CD1c-positive myeloid dendritic cell (primary cell): ENCODE results near the gene MECP2.

Source experiments
- DNase-seq: peaks from one replicate; pipeline ENCODE4 v3.0.0-alpha.2; 2016; ENCODE audit errors: extremely low spot score

The MECP2 gene

DNA sequence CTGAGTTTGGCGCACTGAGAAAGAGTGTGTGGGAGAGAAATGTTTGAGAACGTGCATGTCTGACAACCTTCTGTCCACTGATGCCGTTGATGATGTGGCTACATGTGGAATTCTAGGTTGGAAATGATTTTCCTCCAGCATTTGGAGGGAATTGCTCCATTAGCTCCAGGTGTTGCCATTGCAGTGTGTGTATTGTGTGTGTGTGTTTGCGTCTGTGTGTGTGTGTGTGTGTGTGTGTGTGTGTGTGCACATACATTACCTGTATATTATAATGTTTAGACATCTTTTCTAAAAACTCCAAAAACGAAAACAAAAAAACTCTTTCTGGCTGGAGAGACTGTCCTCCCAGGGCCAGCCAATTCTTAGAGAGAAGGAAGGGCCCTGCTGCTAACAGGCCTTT, 18.2 kb upstream of the MECP2 start:
- no peak for DNase-seq

DNA sequence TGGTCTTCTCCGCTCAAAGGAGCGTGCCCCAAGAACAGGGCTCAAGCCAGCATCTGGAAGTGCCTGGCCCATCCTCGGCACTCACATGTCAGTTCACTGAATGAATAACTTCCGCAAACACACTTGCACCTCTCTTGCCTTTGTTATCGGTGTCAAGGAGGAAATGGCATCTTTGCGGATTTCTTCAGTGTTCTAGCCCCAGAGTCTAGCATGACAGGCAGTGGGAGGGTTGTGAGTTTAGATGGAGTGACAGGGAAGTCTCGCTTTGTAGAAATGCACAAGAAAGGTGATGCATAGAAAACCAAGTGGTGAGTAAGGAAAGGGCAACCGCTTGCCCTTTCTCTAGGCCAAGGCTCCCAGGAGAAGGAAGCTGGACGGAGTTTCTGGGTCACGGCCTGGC, 17.6 kb upstream of the MECP2 start:
- DNase-seq, result no peak

- no peak for DNase-seq
These were observed 17.1 kb upstream of the MECP2 start for GRCh38 chrX:154114652-154115051.

- no peak for DNase-seq
These were observed 16.2 kb upstream of the MECP2 start for GRCh38 chrX:154113729-154114128.

DNA sequence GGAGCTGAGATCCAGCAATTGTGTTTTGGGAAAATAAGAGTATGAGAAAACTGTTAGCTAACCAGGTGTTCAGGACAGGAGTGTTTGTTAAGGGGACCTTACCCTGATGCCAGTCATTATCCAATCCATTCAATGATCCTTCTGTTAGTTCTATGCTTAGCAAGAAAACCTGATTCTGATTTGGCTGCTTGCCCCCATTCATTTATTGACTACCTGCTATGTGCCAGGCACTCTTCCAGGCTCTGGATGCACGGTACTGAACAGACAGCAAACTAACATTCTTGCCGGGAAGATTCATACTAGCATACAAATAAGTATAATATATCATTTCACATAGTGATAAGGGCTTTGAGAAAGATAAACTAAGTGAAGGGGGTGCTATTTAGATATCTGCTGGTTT, 1.0 kb upstream of the MECP2 start:
- no peak for DNase-seq

DNA sequence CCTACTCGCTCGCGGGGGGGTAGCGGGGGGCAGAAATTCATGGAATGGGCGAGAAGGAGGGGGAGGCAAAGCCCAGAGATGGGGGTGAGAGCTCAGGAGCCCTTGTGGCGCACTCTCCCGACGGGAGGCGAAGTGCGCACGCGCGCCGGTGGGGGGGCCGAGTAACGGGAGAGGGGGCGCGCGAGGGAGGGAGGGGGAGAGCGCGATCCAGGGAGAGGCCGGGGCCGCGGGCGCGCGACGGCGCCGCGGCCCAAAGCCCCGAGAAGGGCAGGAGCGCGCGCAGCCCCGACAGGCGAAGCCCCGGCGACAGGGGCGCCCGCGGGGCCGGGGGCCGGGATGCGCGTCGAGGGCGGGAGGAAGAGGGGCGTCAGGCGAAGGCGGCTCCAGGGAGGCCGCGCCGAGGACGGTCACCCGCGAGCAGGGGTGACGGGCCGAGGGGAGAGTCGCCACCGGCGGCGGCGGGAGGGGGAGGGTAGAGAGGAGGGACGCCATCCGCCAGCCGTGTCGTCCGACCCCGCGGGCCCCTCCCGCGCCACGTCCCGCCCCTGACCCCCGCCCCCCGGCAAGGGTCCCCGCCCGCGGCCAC, 421 bp downstream of the MECP2 start:
- DNase-seq, result peak; percentile 65

GRCh38 chrX:154096140-154097002, 1.1 kb downstream of the MECP2 start:
- peak; percentile 30 for DNase-seq

DNA sequence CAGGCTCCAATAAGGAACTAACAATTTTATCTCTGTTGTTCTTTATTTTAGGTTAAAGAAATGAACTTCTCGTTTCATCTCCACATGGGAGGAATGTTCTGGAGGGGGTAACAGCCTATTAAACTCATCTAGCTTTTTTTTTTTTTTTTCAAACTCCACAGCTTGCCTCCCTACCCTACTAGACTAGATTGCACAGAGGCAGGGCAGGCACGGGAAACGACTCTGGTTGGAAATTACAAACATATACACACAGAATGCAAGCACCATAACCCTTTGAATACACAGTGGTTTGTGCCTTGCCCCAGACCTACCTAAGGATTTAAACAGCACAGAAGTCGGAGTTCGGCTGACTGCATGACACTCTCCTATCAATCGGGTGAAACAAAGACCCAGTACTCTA, 2.7 kb downstream of the MECP2 start:
- DNase-seq, result no peak

- no peak for DNase-seq
These were observed 3.6 kb downstream of the MECP2 start for GRCh38 chrX:154093965-154094364.

- DNase-seq, result no peak
These were observed 5.1 kb downstream of the MECP2 start for GRCh38 chrX:154092371-154092770.

DNA sequence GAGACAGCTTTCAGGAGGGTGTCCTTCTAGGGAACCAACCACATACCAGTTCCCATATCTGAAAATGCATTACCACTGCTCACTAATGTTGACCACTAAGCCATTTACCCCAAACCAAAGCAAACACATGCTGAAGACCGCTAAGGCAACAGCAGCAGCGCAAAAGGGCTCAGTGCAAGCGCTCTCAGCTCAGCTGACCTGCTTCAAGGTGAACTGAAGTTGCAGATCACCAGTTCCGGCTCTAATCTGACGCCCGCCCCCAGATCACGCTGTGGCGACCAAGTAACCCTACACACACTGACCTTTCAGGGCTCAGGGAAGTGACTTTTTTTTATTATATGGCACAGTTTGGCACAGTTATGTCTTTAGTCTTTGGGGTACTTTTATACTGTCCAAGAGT, 5.8 kb downstream of the MECP2 start:
- peak; percentile 48 for DNase-seq

GRCh38 chrX:154090731-154091130, 6.8 kb downstream of the MECP2 start:
- no peak for DNase-seq

DNA sequence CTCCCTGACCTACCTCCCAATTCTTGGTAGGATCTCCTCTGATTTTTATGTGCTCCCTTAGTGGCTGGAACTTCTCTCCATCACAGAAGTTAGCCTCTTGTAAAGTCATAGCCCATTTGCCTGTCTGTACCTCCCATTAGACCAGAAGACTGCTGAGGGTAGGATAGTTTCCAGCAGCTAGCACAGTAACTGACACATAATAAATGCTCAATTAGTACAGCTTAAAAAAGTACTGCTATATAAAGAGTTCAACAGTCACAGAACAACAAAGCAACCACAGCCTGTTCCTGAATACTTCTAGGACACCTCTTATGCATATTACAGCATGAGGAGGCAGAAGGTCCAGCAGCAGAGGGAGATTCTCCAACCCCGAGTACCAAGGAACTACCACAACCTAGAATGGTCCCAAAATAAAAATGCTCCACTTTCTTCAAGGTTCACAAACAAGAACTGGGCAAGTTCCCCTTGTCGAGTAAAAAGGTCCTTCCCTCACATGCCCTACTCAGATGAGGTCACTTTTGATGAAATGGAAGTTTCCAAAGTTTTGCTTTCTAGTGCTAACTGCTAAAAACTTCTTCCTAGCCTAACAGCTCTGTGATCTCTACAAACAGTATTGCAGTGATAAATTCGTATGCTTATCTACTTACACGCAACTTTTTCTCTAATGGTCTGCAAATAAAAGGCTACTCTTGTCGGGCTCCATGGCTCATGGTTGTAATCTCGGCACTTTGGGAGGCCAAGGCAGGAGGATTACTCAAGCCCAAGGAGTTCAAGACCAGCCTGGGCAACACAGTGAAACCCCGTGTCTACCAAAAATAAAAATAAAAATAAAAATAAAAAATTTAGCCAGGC, 12.8 kb downstream of the MECP2 start:
- peak; percentile 63 for DNase-seq

DNA sequence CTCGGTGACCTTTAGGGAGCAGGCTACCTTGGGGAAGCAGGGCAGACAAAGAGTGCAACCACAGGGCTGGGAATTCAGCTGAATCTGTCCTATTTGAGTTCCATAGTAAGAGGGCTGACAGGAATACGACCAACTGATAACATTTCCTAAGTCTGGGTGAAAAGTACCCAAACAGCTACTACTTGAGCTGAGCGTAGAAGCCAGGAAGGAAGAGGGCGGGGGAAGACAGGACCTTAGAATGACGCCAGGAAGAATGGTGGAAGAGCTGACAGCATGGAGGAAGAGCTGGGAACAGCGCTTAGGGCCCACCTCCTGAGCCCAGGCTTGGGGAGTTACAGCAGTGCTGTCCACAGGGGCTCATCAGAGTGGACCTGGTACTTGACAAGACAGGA, 14.4 kb downstream of the MECP2 start:
- no peak for DNase-seq

- DNase-seq, result no peak
These were observed 15.0 kb downstream of the MECP2 start for GRCh38 chrX:154082396-154083125.

DNA sequence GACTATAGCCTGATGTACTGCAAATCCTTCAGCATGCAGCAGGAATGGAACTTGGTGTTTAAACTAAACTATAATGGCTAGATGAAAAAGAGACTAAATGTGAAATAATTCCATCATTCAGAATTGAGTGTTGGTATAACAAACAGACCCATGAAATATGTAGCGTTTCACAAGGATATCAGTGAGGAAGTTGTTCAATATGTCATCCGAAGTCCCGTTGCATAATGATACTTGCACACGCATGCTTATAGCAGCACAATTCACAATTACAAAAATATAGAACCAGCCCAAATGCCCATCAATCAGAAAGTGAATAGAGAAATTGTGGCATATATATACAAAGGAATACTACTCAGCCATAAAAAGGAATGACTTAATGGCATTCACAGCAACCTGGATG, 20.4 kb downstream of the MECP2 start:
- no peak for DNase-seq

- DNase-seq, result no peak
These were observed 23.3 kb downstream of the MECP2 start for GRCh38 chrX:154074199-154074598.

DNA sequence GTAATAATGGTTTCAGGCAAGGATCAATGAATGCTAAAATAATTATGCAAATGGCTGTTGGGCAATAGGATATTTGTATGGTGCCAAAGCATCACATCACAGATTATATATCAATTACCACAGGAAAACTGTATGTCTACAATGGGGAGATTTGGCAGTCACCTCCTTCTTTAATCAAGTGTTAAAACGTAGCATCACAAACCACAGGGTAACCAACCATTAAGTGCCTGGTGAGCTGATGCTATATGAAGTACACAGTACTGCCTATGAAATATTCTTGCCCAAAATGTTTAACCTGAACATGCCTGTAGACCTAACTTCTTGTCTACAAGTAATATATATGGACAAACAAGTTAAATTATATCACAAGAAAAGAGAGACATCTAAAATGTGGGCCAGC, 25.3 kb downstream of the MECP2 start:
- DNase-seq, result no peak

GRCh38 chrX:154068560-154068959, 29.0 kb downstream of the MECP2 start:
- no peak for DNase-seq

DNA sequence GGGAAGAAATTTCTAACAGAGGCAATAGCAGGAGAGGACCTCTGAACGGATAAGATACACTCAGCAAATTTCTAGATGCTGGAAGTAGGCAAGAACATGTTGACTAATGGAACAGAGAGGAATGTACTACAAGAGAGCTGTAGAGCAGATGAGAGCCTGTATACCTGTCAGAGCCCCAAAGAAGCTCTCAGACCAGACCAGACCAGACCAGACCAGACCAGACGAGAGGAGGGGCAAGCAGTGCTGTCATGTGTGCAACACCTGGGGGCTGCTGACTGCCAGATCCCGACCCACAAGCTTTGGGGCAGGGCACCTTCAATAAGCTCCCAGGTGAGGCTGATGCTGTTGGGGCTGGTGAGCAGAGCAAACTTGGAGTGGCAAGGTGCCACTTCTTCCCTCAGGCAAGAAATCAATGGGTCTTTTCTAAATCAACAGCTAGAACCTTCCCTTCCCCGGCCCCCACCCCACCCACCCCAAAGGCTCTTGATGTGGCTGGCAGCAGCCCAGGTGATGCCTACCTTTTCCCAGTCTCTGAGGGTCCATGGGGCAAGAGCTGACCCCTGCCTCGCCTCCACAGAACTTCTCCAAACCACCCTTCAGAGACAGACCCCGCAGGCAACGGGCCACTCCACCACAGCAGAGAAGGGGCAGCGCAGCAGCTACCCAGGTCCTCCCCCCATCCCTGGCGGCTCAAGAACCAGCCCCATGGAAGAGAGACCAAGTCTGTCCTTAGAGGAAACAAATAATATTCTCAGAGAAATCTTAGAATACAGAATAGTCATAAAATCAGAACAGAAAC, 32.7 kb downstream of the MECP2 start:
- DNase-seq, result no peak

- no peak for DNase-seq
These were observed 34.3 kb downstream of the MECP2 start for GRCh38 chrX:154063234-154063633.
